Activated naive CD4-positive, alpha-beta T cell treated with anti-CD3 and anti-CD28 coated beads for 36 hours (primary cell): ENCODE results near the gene MYO1B. TPM values are rescaled to one million over a fixed set of nuclear protein-coding genes. Genes with fewer than 3 reads are reported as not detected.

Experiments used
- CTCF ChIA-PET: fragments of 350-600 bp; sonication (Branson Sonifier 250); formaldehyde crosslinking; loops from one replicate; lab custom pipeline; 2021; ENCODE audit warnings: antibody characterized with exemption; lab: Charles Lee
- DNase-seq: peaks from one replicate; pipeline ENCODE4 v3.0.0-alpha.2; 2020
- H3K27ac Mint-ChIP-seq: one replicate; pipeline ENCODE4 v1.8.0; 2021; ENCODE audit warnings: mild to moderate bottlenecking, mixed read lengths
- H3K27me3 Mint-ChIP-seq: one replicate; pipeline ENCODE4 v1.8.0; 2021; ENCODE audit warnings: low read depth, mixed read lengths
- H3K36me3 Mint-ChIP-seq: one replicate; pipeline ENCODE4 v1.8.0; 2021; ENCODE audit warnings: low read depth, mixed read lengths
- H3K4me1 Mint-ChIP-seq: one replicate; pipeline ENCODE4 v1.8.0; 2021; ENCODE audit warnings: low read depth, mixed read lengths
- H3K4me3 Mint-ChIP-seq: one replicate; pipeline ENCODE4 v1.8.0; 2021; ENCODE audit warnings: mild to moderate bottlenecking, moderate library complexity, mixed read lengths
- H3K9me3 Mint-ChIP-seq: one replicate; pipeline ENCODE4 v1.8.0; 2021; ENCODE audit warnings: mixed read lengths
- intact Hi-C: fragments of 100-400 bp; cut with micrococcal nuclease; formaldehyde crosslinking; loops from one replicate; pipeline ENCODE4 v1.15.1; 2023
- total RNA-seq, 2 experiments: library from RNA; stranded (reverse); gene quantifications; one replicate each; pipeline ENCODE4 v1.2.3, GENCODE V29; 2021

Gene MYO1B
- total RNA-seq, 2 experiments from 2014 or later, result 39.2 to 40.5 TPM

DNA sequence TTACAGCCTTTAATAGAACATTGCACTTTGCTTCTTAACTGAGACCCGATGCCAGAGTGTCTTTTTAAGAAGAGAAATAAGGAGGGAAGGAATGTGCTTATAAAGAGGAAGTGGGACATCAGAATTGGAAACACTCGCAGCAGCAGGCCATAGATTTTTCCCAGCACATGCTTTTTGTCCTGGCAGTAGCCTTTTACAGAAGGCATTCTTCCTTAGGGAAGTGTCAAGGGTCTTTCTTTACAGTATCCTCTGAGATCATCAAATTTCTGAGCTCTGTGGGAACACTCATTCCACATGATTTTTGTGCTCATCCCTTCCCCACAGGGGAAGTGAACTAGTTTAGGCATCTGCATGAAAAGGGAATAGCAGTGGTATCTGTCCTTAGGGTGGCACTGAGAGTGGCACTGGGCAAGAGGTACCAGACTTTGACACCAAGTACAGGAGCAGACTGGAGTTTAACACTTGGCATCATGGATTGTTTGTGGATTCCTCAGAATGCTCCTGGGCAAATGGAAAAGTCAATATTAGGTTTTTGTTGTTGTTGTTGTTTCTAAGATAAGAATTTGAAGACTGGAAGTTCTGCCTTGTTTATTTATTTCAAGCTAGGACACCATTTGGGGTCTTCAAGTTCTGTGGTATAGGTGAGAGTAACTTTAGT lies 4.1 kb downstream of the MYO1B start:
- H3K4me1 Mint-ChIP-seq, result peaks cover 21% of the 10 kb centered on the region
- no peak overlapping the region for H3K4me3 Mint-ChIP-seq
- no peak for DNase-seq
- CTCF ChIA-PET, result interaction anchor here (1.5 kb wide), 1 partner anchor 85 kb away, joined by 3 read pairs; no protein-coding TSS in a partner anchor
- no peak overlapping the region for H3K27ac Mint-ChIP-seq
- H3K36me3 Mint-ChIP-seq, result no peaks in the 10 kb centered on the region
- intact Hi-C loops, result loop anchor here (5.0 to 10.0 kb wide), 2 partner anchors 118 to 194 kb away; no protein-coding TSS in a partner anchor
- H3K27me3 Mint-ChIP-seq, result no peaks in the 10 kb centered on the region
- no peaks in the 10 kb centered on the region for H3K9me3 Mint-ChIP-seq

DNA sequence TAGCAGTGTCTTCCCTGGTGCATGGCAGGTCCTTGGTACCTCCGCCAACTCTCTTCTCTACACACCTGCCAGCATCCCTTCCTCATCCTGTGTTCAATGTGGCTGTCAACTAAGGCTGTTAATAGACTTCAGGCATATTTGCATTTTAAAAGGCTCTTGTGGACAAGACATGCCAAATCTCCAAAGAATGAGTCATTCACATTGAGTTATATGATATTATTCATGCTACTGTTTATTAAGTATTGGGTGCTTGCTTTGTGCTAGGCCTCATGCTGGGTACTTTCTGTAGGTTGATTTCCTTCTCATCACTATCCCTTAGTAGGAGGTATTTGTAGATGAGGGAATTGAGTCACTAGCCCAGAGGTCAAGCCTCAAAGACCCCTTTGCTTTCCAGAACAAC lies 5.2 kb downstream of the MYO1B start:
- no peak for DNase-seq
- Mint-ChIP-seq H3K4me3 (no peak overlapping the region), H3K4me1 (peaks cover 17% of the 10 kb centered on the region), H3K27me3 (no peaks in the 10 kb centered on the region), H3K9me3 (no peaks in the 10 kb centered on the region), H3K27ac (no peak overlapping the region), H3K36me3 (no peaks in the 10 kb centered on the region)
- CTCF ChIA-PET, result interaction anchor here (0.6 kb wide), 1 partner anchor 251 kb away, joined by 3 read pairs; no protein-coding TSS in a partner anchor
- intact Hi-C loops, result no loop called here

DNA sequence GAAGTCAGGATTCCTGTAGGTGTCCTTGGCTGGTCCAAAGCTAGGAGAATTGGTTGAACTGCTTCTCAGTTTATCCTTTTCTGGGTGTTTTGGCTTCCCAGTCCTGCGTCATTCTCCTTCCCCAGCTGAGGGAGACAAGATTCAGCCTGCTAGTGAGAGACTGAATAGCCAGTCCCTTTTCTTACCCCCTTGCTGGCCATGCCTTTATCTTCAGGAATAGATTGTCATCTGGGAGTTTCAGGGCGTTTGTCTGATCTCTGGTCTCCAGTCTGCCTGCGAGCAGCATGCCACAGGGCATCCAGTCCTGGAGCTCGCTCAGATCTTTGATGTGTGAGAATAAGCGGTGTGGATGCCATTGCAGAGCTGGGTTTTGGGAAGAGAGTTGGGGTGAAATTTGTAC lies 5.8 kb downstream of the MYO1B start:
- H3K4me3 Mint-ChIP-seq, result no peak overlapping the region
- CTCF ChIA-PET, result interaction anchor here (1.0 kb wide), 1 partner anchor 95 kb away, joined by 4 read pairs; no protein-coding TSS in a partner anchor
- peaks cover 17% of the 10 kb centered on the region for H3K4me1 Mint-ChIP-seq
- H3K27ac Mint-ChIP-seq, result no peak overlapping the region
- intact Hi-C loops, result no loop called here
- H3K36me3 Mint-ChIP-seq, result no peaks in the 10 kb centered on the region
- H3K9me3 Mint-ChIP-seq, result no peaks in the 10 kb centered on the region
- no peak for DNase-seq
- no peaks in the 10 kb centered on the region for H3K27me3 Mint-ChIP-seq

DNA sequence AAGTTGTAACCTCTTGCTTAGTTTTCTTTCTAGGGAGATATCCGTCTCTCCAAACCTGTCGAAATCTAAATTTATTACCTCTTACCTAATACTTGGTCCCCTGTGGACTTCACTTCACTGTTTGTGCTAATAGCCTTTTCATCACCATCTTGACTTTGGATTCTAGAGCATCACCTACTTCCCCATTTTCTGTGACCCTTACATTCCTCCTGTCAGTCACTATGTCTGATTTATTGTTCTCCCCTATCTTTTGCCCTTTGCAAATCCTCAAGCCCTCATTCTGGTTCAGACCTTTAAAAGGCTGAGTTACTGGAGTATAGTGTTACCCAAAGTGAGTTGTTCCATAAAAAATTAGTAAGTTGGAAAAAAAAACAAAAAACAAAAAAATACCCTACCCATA lies 7.5 kb downstream of the MYO1B start:
- Mint-ChIP-seq H3K4me3 (no peak overlapping the region), H3K36me3 (no peaks in the 10 kb centered on the region), H3K27ac (no peak overlapping the region), H3K4me1 (peaks cover 3% of the 10 kb centered on the region), H3K9me3 (no peaks in the 10 kb centered on the region), H3K27me3 (no peaks in the 10 kb centered on the region)
- DNase-seq, result no peak
- intact Hi-C loops, result no loop called here
- CTCF ChIA-PET, result no interaction called here

DNA sequence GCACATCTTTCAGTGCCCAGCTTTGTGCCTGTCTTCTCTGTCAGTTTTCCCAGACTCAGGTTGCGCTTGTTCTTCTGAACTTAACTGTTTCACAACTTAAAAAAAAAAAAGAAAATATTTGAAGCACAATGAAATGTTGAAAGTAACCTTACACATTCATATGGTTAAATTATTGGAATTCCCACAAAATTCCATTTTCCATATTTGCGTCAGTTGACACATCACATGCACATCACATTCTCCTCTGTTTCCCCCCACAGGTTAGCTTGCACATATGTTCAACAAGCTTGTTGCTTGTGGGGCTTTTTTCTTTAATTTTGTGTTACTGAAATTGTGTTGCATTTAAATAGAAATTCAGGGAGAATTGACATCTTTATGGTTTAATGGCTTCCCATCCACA lies 8.3 kb downstream of the MYO1B start:
- no peak for DNase-seq
- Mint-ChIP-seq H3K4me3 (no peak overlapping the region), H3K36me3 (no peaks in the 10 kb centered on the region), H3K27ac (no peak overlapping the region), H3K4me1 (no peaks in the 10 kb centered on the region), H3K27me3 (no peaks in the 10 kb centered on the region), H3K9me3 (no peaks in the 10 kb centered on the region)
- CTCF ChIA-PET, result interaction anchor here (0.7 kb wide), 1 partner anchor 480 kb away, joined by 3 read pairs; no protein-coding TSS in a partner anchor
- intact Hi-C loops, result no loop called here

DNA sequence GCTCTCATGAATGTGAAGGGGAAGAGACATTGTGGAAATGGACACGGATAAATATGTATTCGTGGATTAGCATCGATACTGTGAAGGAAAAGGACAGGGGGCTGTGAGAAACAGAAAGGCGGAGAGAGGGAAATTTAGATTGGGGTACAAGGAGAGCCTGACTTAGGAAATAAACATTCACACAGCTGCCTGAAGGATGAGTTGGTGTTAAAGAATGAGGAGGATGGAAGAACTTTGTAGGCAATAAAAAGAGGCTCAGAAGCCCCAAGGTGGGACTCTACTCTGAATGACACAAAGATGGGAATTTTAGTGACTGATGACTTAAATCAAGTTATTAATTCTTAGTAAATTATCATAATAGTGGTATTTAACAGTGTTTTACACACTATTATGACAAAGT lies 10.1 kb downstream of the MYO1B start:
- no peak overlapping the region for H3K4me3 Mint-ChIP-seq
- H3K4me1 Mint-ChIP-seq, result no peaks in the 10 kb centered on the region
- H3K27me3 Mint-ChIP-seq, result no peaks in the 10 kb centered on the region
- H3K9me3 Mint-ChIP-seq, result no peaks in the 10 kb centered on the region
- no peak overlapping the region for H3K27ac Mint-ChIP-seq
- DNase-seq, result no peak
- CTCF ChIA-PET, result no interaction called here
- no peaks in the 10 kb centered on the region for H3K36me3 Mint-ChIP-seq
- intact Hi-C loops, result no loop called here

DNA sequence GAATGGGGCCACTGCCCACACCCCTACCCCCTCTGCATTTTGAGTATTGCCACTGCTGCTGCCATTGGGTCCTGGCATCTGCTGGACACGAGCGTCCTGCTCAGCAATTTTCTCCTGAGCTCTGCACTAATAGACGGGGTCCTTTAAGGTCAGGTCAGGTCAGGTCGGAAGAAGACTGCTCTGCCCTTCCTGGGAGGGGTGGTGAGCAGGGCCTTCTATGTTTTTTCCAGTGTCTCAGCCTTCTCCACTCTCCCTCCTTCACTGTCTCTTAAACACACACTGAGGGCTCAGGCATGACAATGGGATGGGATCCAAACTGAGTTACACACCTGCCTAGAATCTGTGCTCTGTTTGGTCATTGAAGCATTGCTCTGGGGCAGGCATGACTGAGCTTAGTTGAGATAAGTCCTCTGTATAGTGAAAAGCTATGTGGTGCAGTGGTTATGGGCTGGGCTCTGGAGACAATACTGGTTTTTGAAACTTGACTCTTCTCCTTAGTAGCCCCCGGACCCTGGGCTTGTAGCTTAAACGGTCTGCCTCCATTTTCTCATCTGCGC lies 10.6 kb downstream of the MYO1B start:
- H3K9me3 Mint-ChIP-seq, result no peaks in the 10 kb centered on the region

DNA sequence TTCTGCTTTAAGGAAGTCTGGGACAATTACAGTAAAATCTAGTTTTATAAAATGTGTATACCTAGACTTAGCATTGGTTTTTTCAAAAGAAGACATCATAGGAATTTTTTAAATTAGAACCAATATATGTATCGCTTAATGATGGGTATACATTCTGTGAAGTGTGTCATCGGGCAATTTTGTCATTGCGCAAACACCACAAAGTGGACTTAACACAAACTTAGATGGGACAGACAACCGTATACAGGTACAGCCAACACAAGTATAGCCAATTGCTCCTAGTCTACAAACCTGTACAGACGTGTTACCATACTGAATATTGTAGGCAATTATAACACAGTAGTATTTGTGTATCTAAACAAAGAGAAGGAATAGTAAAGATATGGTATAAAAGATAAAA lies 12.7 kb downstream of the MYO1B start:
- DNase-seq, result no peak
- Mint-ChIP-seq H3K4me1 (no peaks in the 10 kb centered on the region), H3K4me3 (no peak overlapping the region), H3K36me3 (no peaks in the 10 kb centered on the region), H3K27me3 (no peaks in the 10 kb centered on the region), H3K9me3 (no peaks in the 10 kb centered on the region), H3K27ac (no peak overlapping the region)
- intact Hi-C loops, result no loop called here
- CTCF ChIA-PET, result no interaction called here

More for the DNA sequence above, 10.6 kb downstream of the MYO1B start:
- CTCF ChIA-PET, result interaction anchor here (1.0 kb wide), 1 partner anchor 17 kb away, joined by 3 read pairs; no protein-coding TSS in a partner anchor
- H3K4me3 Mint-ChIP-seq, result no peak overlapping the region
- H3K27me3 Mint-ChIP-seq, result no peaks in the 10 kb centered on the region
- no peaks in the 10 kb centered on the region for H3K4me1 Mint-ChIP-seq
- intact Hi-C loops, result no loop called here
- no peak for DNase-seq
- no peaks in the 10 kb centered on the region for H3K36me3 Mint-ChIP-seq
- H3K27ac Mint-ChIP-seq, result no peak overlapping the region

DNA sequence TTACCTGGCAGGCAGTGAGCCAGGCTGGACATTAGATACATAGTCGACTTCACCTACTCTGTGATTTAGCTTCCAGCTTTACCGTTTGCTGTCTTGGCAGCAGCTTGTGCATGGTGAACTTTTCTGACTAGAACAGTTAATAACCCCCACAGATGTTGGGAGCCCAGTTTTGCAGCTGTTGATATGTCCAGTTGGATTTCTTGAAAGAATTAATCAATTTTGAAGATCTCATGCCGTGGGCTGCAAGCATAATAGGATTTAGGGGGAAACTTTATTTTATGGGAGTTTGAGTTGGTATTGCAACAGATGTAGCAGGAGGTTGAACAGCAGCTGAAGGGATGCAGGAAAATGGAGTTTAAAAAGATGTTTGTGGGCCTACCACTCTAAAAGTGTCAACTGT lies 13.8 kb downstream of the MYO1B start:
- Mint-ChIP-seq H3K9me3 (no peaks in the 10 kb centered on the region), H3K4me1 (no peaks in the 10 kb centered on the region), H3K27ac (no peak overlapping the region), H3K27me3 (no peaks in the 10 kb centered on the region), H3K4me3 (no peak overlapping the region), H3K36me3 (no peaks in the 10 kb centered on the region)
- CTCF ChIA-PET, result interaction anchor here (1.3 kb wide), 1 partner anchor 28 kb away, joined by 4 read pairs; no protein-coding TSS in a partner anchor
- DNase-seq, result no peak
- intact Hi-C loops, result no loop called here

DNA sequence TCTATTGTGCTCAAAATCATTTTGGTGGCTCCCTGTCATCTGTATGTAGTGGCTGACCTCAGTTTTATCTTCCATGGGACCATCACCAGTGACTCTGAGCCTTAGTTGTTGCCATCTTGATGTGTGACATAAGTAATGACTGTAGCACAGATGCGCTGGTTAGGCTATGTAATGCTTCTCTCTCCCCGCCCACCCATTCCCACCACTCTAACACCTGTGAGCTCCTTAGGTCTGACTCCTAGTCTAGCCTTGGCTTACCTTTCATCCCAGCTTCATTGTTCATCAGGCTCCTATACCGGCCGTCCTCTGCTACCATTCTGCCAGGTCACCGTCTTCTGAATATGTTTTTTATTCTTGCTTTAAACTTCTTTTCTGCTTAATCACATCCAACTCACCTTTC lies 17.2 kb downstream of the MYO1B start:
- H3K4me1 Mint-ChIP-seq, result peaks cover 7% of the 10 kb centered on the region
- CTCF ChIA-PET, result no interaction called here

DNA sequence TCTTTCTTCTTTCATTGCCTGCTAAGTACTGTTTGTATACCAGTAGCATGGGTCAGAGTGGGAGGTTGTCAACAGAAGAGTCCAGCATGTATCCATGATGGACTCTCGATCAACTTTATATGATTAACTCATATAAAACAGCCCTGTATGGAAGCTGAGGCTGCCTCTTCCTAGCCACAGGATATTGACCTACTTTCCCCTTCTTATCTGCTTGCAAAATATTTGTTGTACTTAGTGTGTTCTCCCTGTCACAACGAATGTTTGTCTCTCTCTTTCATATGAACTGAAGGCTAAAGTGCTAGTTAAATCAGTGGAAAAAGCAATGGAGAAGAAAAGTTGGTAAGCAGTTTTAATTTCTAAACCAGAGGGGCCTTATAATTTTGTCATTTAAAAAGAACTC lies 17.8 kb downstream of the MYO1B start:
- DNase-seq, result no peak
- Mint-ChIP-seq H3K9me3 (no peaks in the 10 kb centered on the region), H3K36me3 (no peaks in the 10 kb centered on the region), H3K27me3 (no peaks in the 10 kb centered on the region), H3K4me1 (peaks cover 7% of the 10 kb centered on the region), H3K27ac (no peak overlapping the region), H3K4me3 (no peak overlapping the region)
- intact Hi-C loops, result no loop called here
- CTCF ChIA-PET, result no interaction called here

More for the DNA sequence above, 17.2 kb downstream of the MYO1B start:
- DNase-seq, result no peak
- intact Hi-C loops, result no loop called here
- Mint-ChIP-seq H3K4me3 (no peak overlapping the region), H3K27ac (no peak overlapping the region), H3K27me3 (no peaks in the 10 kb centered on the region), H3K9me3 (no peaks in the 10 kb centered on the region), H3K36me3 (no peaks in the 10 kb centered on the region)

DNA sequence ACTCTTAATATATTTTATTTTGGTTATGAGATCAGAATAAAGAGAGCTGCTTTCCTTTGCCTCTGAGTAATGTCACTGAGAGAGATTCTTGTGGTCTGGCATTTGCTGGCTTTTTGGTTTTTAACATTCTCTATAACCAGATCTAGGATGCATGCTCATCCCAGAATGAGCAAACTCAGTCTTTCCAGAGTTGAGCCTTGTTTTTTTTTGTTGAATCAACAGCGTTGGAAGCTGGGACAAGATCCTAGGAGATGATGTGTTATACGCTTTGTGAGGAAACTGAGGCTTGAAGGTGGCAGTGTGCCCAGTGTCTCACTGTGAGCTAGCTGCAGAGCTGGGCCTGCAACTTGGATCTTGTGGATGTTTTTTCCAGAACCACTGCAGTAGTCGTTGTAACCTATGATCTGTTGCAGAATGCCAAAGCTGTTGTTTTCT lies 19.5 kb downstream of the MYO1B start:
- intact Hi-C loops, result no loop called here
- Mint-ChIP-seq H3K4me3 (no peak overlapping the region), H3K9me3 (no peaks in the 10 kb centered on the region), H3K27me3 (no peaks in the 10 kb centered on the region), H3K4me1 (peaks cover 7% of the 10 kb centered on the region), H3K36me3 (no peaks in the 10 kb centered on the region), H3K27ac (no peak overlapping the region)
- CTCF ChIA-PET, result interaction anchor here (0.7 to 1.1 kb wide), 3 partner anchors 212 to 460 kb away, joined by 3 to 5 read pairs (median 4); no protein-coding TSS in a partner anchor
- no peak for DNase-seq
